Tibial nerve (tissue), 4 donors: Measurements from ENCODE around the gene CA9.

ENCODE experiments used
- EP300 ChIP-seq, 2 donors: sonication (generic); formaldehyde crosslinking; IDR thresholded peaks; one replicate each; pipeline ENCODE4 v1.6.1; 2017; ENCODE audit warnings: antibody characterized with exemption in 2 of 2, mild to moderate bottlenecking in 1 of 2
- TF ChIP-seq, protein P1 (sequence below), 5 experiments: fragments of 200-600 bp in 3 of 5; fragments of 450-650 bp in 2 of 5; sonication (generic) in 3 of 5; IDR thresholded peaks; one replicate each; pipeline ENCODE4 v1.5.1; 2016 to 2019; ENCODE audit warnings: antibody characterized with exemption in 5 of 5, mild to moderate bottlenecking in 3 of 5, moderate library complexity in 2 of 5

DNA sequence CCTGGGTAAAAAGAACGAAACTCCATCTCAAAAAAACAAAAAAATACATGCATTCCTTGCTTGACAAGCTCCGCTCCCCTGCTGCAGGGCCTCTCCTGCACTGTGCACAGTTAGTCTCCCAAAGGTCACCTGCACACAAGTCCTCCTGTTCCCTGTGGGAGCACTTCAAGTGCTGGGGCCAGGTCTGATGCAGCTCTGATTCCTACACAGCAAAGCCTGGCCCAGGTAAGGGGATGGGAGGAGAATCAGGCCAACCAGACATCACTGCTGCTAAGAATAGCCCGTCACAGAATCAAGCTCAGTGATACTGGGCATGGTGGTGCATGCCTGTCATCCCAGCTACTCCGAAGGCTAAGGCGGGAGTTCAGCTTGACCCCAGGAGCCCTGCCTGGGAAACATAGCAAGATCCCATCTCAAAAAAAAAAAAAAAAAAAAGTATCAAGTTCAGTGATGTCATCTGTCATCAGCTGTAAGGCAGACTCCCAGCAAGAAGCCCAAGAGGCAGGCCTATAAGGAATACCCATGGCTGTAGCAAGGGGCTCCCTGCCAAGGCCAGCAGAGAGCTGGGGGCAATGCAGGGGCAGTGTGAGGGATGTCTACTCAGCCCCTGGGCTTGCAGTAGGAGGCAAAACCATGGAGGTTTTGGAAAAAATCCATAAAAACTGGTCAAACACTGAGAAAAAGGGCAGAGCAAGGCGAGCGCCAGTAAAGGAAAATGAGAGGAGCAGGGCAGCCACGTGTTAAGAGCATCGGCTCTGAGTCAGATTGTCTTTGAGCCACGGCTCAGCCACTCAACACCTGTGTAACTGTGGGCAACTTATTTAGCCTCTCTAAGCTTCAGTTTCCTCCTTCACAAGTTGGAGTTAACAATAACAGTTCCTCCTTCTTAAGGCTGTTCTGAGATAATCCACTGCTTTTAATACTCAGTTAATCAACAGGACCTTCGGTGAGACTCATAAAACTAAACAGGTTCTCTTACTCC, 12.8 kb downstream of the CA9 start:
- TF ChIP-seq, protein P1, sequence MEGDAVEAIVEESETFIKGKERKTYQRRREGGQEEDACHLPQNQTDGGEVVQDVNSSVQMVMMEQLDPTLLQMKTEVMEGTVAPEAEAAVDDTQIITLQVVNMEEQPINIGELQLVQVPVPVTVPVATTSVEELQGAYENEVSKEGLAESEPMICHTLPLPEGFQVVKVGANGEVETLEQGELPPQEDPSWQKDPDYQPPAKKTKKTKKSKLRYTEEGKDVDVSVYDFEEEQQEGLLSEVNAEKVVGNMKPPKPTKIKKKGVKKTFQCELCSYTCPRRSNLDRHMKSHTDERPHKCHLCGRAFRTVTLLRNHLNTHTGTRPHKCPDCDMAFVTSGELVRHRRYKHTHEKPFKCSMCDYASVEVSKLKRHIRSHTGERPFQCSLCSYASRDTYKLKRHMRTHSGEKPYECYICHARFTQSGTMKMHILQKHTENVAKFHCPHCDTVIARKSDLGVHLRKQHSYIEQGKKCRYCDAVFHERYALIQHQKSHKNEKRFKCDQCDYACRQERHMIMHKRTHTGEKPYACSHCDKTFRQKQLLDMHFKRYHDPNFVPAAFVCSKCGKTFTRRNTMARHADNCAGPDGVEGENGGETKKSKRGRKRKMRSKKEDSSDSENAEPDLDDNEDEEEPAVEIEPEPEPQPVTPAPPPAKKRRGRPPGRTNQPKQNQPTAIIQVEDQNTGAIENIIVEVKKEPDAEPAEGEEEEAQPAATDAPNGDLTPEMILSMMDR (IDR thresholded peaks at IDR 0.05) = no peak
- no peak for TF ChIP-seq EP300 (IDR thresholded peaks at IDR 0.05)
